GM21723 (cell line): ENCODE results near the gene GNB1.
"Not testable (repeated sequence)": the region's sequence is repeated elsewhere in the genome, so short reads cannot be mapped to it uniquely, and the experiment has no call there.

Experiments
- ATAC-seq: cut with Tn5 transposase; IDR thresholded peaks from one replicate; pipeline ENCODE4 v1.9.1; 2021; ENCODE audit warnings: mild to moderate bottlenecking, moderate library complexity; ENCODE audit not compliant: unreplicated experiment

Gene GNB1

GRCh38 chr1:1892079-1892762 is 1.3 kb upstream of the GNB1 start:
- ATAC-seq = no peak

GRCh38 chr1:1891349-1892078 is 627 bp upstream of the GNB1 start:
- ATAC-seq = peak; percentile 42

GRCh38 chr1:1889847-1890505 is 911 bp downstream of the GNB1 start:
- peak; percentile 23 for ATAC-seq

- no peak for ATAC-seq
Observed at GRCh38 chr1:1889090-1889750, 1.7 kb downstream of the GNB1 start.

- ATAC-seq = not testable (repeated sequence)
Observed at GRCh38 chr1:1883890-1884289, 7.0 kb downstream of the GNB1 start.

- ATAC-seq = no peak
Observed at GRCh38 chr1:1883092-1883873, 7.6 kb downstream of the GNB1 start.

GRCh38 chr1:1881727-1882126 is 9.2 kb downstream of the GNB1 start:
- no peak for ATAC-seq

GRCh38 chr1:1880617-1881312 is 10.1 kb downstream of the GNB1 start:
- ATAC-seq = no peak

- no peak for ATAC-seq
Observed at GRCh38 chr1:1879942-1880341, 10.9 kb downstream of the GNB1 start.

- no peak for ATAC-seq
Observed at GRCh38 chr1:1877865-1878436, 12.9 kb downstream of the GNB1 start.

GRCh38 chr1:1876335-1876930 is 14.5 kb downstream of the GNB1 start:
- no peak for ATAC-seq

GRCh38 chr1:1875932-1876331 is 15.0 kb downstream of the GNB1 start:
- no peak for ATAC-seq

GRCh38 chr1:1874901-1875300 is 16.0 kb downstream of the GNB1 start:
- ATAC-seq = no peak

GRCh38 chr1:1873186-1873585 is 17.7 kb downstream of the GNB1 start:
- ATAC-seq = no peak

GRCh38 chr1:1872329-1872994 is 18.4 kb downstream of the GNB1 start:
- no peak for ATAC-seq

- no peak for ATAC-seq
Observed at GRCh38 chr1:1869469-1869868, 21.4 kb downstream of the GNB1 start.

GRCh38 chr1:1867164-1867563 is 23.7 kb downstream of the GNB1 start:
- no peak for ATAC-seq

- ATAC-seq = no peak
Observed at GRCh38 chr1:1862905-1863547, 27.9 kb downstream of the GNB1 start.
